Lung (tissue), 12 donors: ENCODE measurements around the gene C2CD2. TPM values are rescaled to one million over a fixed set of nuclear protein-coding genes. Genes with fewer than 3 reads are reported as not detected.

Experiments
- ATAC-seq: fragments of 200-7000 bp; cut with Tn5 transposase; one replicate; pipeline ENCODE4 v1.9.1; 2020; ENCODE audit warnings: moderate number of reproducible peaks; ENCODE audit not compliant: insufficient read depth, low FRiP score
- DNase-seq, 3 donors: peaks; one replicate each; pipeline ENCODE4 v3.0.0-alpha.2; 2013 to 2017
- H3K27ac ChIP-seq, 2 donors: one replicate each; pipeline ENCODE4 v1.5.1; 2013; ENCODE audit warnings: mild to moderate bottlenecking in 2 of 2, moderate library complexity in 2 of 2, control low read depth in 1 of 2, inconsistent platforms in 1 of 2, low read depth in 1 of 2, low read length in 1 of 2
- H3K27me3 ChIP-seq, 3 donors: one replicate each; pipeline ENCODE4 v1.5.1; 2013; ENCODE audit warnings: low read length in 2 of 3; ENCODE audit not compliant: control insufficient read depth in 3 of 3, insufficient read depth in 3 of 3
- H3K36me3 ChIP-seq, 4 donors: one replicate each; pipeline ENCODE4 v1.5.1; 2013; ENCODE audit warnings: low read length in 4 of 4, mild to moderate bottlenecking in 1 of 4, moderate library complexity in 1 of 4; ENCODE audit not compliant: control insufficient read depth in 4 of 4, insufficient read depth in 4 of 4
- H3K4me1 ChIP-seq, 5 donors: one replicate each; pipeline ENCODE4 v1.5.1; 2013; ENCODE audit warnings: low read length in 5 of 5, mild to moderate bottlenecking in 2 of 5, moderate library complexity in 1 of 5; ENCODE audit not compliant: control insufficient read depth in 5 of 5, insufficient read depth in 5 of 5
- H3K4me3 ChIP-seq: one replicate; pipeline ENCODE4 v1.5.1; 2013; ENCODE audit warnings: mild to moderate bottlenecking, control low read depth, moderate library complexity
- H3K9ac ChIP-seq, 2 donors: one replicate each; pipeline ENCODE4 v1.5.1; 2013; ENCODE audit warnings: low read length in 2 of 2, control low read depth in 1 of 2; ENCODE audit not compliant: insufficient read depth in 1 of 2
- H3K9me3 ChIP-seq, 4 donors: one replicate each; pipeline ENCODE4 v1.5.1; 2013; ENCODE audit warnings: low read length in 3 of 4, mild to moderate bottlenecking in 1 of 4, moderate library complexity in 1 of 4; ENCODE audit not compliant: control insufficient read depth in 4 of 4, insufficient read depth in 3 of 4
- CTCF ChIP-seq: IDR thresholded peaks from 2 replicates; pipeline ENCODE4 v1.5.1; 2012; ENCODE audit warnings: mild to moderate bottlenecking; ENCODE audit errors: control extremely low read depth, extremely low read depth
- WGBS, 2 donors: extraction: QIAGEN DNeasy Blood & Tissue Kit; methylation state at CpG; one replicate each; pipeline ENCODE4 v1.1.7; 2013; 5-methylcytosine and 5-hydroxymethylcytosine counted together
- polyA plus RNA-seq, 2 donors: library from polyadenylated mRNA; stranded (reverse); fragments of 200-250 nt; gene quantifications; one replicate each; pipeline ENCODE4 v1.2.1, GENCODE V29; 2013
- total RNA-seq, 2 donors: library from RNA; depleted of rRNA in 1 of 2; stranded (reverse); fragments of >200 nt in 1 of 2; gene quantifications; one replicate each; pipeline ENCODE4 v1.2.1, GENCODE V29; 2014 to 2021
- donor health status: control.
- donor health status: control.
- donor health status: Bipolar disorder and iron deficiency.
- donor health status: healthy.
- donor health status: DM: yes; HTN: yes; CAD: no.

The C2CD2 gene
- total and polyA plus RNA-seq, 4 donors = 7.0 to 19.5 (median 12.2) TPM

- no peak for TF ChIP-seq CTCF
- Histone ChIP-seq H3K9ac (no peak overlapping the region), H3K9me3 (no peaks in the 10 kb centered on the region), H3K27me3 (no peaks in the 10 kb centered on the region), H3K4me1 (no peaks in the 10 kb centered on the region), H3K4me3 (no peak overlapping the region), H3K27ac (no peak overlapping the region), H3K36me3 (peaks cover 0 to 7% (median 2%) of the 10 kb centered on the region in 4 donors)
- DNase-seq (no peak), ATAC-seq (no peak)
- WGBS, 2 donors = 98% methylated on average over 3 of the region's 3 CpGs
Observed at GRCh38 chr21:41940431-41940830, 13.4 kb downstream of the C2CD2 start.

- Histone ChIP-seq H3K4me1 (no peaks in the 10 kb centered on the region), H3K27me3 (no peaks in the 10 kb centered on the region), H3K9me3 (no peaks in the 10 kb centered on the region), H3K9ac (no peak overlapping the region), H3K4me3 (no peak overlapping the region), H3K36me3 (peaks cover 0 to 7% (median 2%) of the 10 kb centered on the region in 4 donors), H3K27ac (no peak overlapping the region)
- no peak for DNase-seq
- 94 to 97% methylated on average over 8 of the region's 8 CpGs for WGBS, 2 donors
- no peak for TF ChIP-seq CTCF
- ATAC-seq = no peak
Observed at GRCh38 chr21:41939391-41939790, 14.4 kb downstream of the C2CD2 start.

GRCh38 chr21:41933313-41934079, 20.3 kb downstream of the C2CD2 start:
- peaks cover 0 to 17% (median 13%) of the 10 kb centered on the region in 5 donors for H3K4me1 ChIP-seq
- H3K36me3 ChIP-seq = no peaks in the 10 kb centered on the region
- DNase-seq = peak; percentile 41 to 67 (median 62)
- peak overlapping the region; percentile 7 to 14 for H3K27ac ChIP-seq
- H3K27me3 ChIP-seq = no peaks in the 10 kb centered on the region
- TF ChIP-seq CTCF = no peak
- H3K4me3 ChIP-seq = no peak overlapping the region
- no peaks in the 10 kb centered on the region for H3K9me3 ChIP-seq
- 6 to 22% methylated on average over 17 to 18 of the region's 18 CpGs for WGBS, 2 donors
- ATAC-seq = no peak
- H3K9ac ChIP-seq = peak overlapping the region in 1 of 2 donors; percentile 65
